Muscle of leg (tissue), 11 donors: ENCODE results near the gene FBXO9. TPM values are rescaled to one million over a fixed set of nuclear protein-coding genes. Genes with fewer than 3 reads are reported as not detected.
A peak's percentile ranks its signal among the peaks of the same experiment; 100 is the strongest.

Experiments
- DNase-seq: peaks from one replicate; pipeline ENCODE4 v3.0.0; 2013
- H3K27ac ChIP-seq: one replicate; pipeline ENCODE4 v1.5.1; 2013; ENCODE audit warnings: mild to moderate bottlenecking, low read length, control low read depth
- H3K27me3 ChIP-seq: one replicate; pipeline ENCODE4 v1.6.1; 2013; ENCODE audit warnings: low read length; ENCODE audit not compliant: control insufficient read depth, insufficient read depth
- H3K36me3 ChIP-seq: one replicate; pipeline ENCODE4 v1.6.1; 2013; ENCODE audit warnings: low read length; ENCODE audit not compliant: control insufficient read depth, insufficient read depth
- H3K4me1 ChIP-seq: one replicate; pipeline ENCODE4 v1.6.1; 2013; ENCODE audit warnings: low read length; ENCODE audit not compliant: control insufficient read depth, insufficient read depth
- H3K4me3 ChIP-seq: one replicate; pipeline ENCODE4 v1.5.1; 2013; ENCODE audit warnings: low read length, control low read depth
- H3K9me3 ChIP-seq: replicated peaks from 2 replicates; pipeline ENCODE4 v1.6.1; 2013; ENCODE audit warnings: low read depth, low read length; ENCODE audit not compliant: control insufficient read depth
- WGBS: methylation state at CpG from one replicate; pipeline ENCODE4 v1.1.5; 2013; ENCODE audit warnings: missing lambda C conversion rate; ENCODE audit not compliant: insufficient coverage; 5-methylcytosine and 5-hydroxymethylcytosine counted together
- polyA plus RNA-seq, 8 donors: library from polyadenylated mRNA; unstranded; fragments of 120-200 nt; gene quantifications; one replicate each; pipeline versions ENCODE4 v1.2.1 to v1.2.3, GENCODE V29; 2013; ENCODE audit warnings: inconsistent platforms in 1 of 8, low replicate concordance in 1 of 8; ENCODE audit not compliant: insufficient read length in 8 of 8, insufficient read depth in 1 of 8
- total RNA-seq: library from RNA; stranded (reverse); fragments of 120-200 nt; gene quantifications from one replicate; pipeline ENCODE4 v1.2.4, GENCODE V29; 2013

The FBXO9 gene
- total and polyA plus RNA-seq, 9 donors, result 47.2 to 77.1 (median 70.6) TPM

GRCh38 chr6:53029761-53030160 lies 35.4 kb upstream of the FBXO9 start:
- DNase-seq, result no peak
- Histone ChIP-seq H3K27me3 (no peaks in the 10 kb centered on the region), H3K4me3 (no peak overlapping the region), H3K27ac (no peak overlapping the region), H3K4me1 (peaks cover 15% of the 10 kb centered on the region), H3K36me3 (peaks cover 33% of the 10 kb centered on the region), H3K9me3 (no peaks in the 10 kb centered on the region)
- 40% methylated on average over 1 of the region's 3 CpGs for WGBS

GRCh38 chr6:53031281-53031680 lies 33.9 kb upstream of the FBXO9 start:
- Histone ChIP-seq H3K4me3 (no peak overlapping the region), H3K36me3 (peaks cover 43% of the 10 kb centered on the region), H3K27ac (no peak overlapping the region), H3K9me3 (no peaks in the 10 kb centered on the region), H3K4me1 (peaks cover 15% of the 10 kb centered on the region), H3K27me3 (no peaks in the 10 kb centered on the region)
- no peak for DNase-seq
- WGBS, result 93% methylated on average over 2 of the region's 4 CpGs

DNA sequence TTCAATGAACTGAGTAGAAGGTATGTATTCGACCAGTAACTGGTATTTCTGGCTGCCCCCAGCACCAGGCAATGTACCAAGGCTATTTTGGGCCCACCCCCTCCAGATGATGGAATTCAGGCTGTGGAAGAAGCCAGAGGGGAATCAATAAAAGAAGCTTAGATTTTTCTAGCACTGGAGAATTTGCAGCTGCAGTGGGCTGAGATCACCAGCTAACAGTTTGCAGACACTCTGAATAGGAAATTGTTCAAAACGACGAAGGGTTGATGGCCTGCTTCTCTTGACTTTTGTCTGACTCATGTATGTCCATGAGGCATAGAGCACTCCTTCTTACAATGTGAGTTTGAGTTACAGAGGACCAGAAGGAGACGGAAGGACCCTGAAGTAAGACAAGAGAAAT lies 32.4 kb upstream of the FBXO9 start:
- peak; percentile 85 for DNase-seq
- Histone ChIP-seq H3K36me3 (peaks cover 38% of the 10 kb centered on the region), H3K4me1 (peaks cover 15% of the 10 kb centered on the region), H3K27me3 (no peaks in the 10 kb centered on the region), H3K4me3 (no peak overlapping the region), H3K27ac (peak overlapping the region; percentile 88), H3K9me3 (no peaks in the 10 kb centered on the region)
- WGBS, result no CpG with 5 or more reads among the region's 4 CpGs

DNA sequence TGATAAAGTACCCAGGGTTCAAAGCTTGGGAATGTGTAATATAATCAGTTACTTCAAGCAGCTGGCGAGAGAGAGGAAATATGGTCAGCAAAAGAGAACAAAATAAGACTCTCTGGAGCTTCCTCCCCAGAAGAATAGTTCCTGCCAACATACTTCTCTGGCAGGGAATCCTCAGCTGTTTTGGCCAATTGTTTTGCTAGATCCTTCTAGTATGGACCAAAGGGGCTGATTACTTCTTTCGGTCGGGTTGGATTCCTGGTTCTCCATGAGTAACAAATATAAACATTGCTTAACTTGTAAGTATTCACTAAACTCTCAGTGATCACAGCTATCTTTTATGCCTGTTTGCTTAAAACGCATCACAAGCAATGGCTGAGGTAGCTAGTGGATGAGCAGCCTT lies 31.4 kb upstream of the FBXO9 start:
- Histone ChIP-seq H3K4me3 (no peak overlapping the region), H3K36me3 (peaks cover 32% of the 10 kb centered on the region), H3K9me3 (no peaks in the 10 kb centered on the region), H3K4me1 (peaks cover 15% of the 10 kb centered on the region), H3K27ac (peak overlapping the region; percentile 88), H3K27me3 (no peaks in the 10 kb centered on the region)
- DNase-seq, result peak; percentile 94
- WGBS, result no CpG with 5 or more reads among the region's 4 CpGs

- Histone ChIP-seq H3K9me3 (no peaks in the 10 kb centered on the region), H3K27ac (no peak overlapping the region), H3K27me3 (no peaks in the 10 kb centered on the region), H3K4me3 (no peak overlapping the region), H3K4me1 (peaks cover 15% of the 10 kb centered on the region), H3K36me3 (peaks cover 39% of the 10 kb centered on the region)
- no peak for DNase-seq
- 82% methylated on average over 5 of the region's 8 CpGs for WGBS
Measured at GRCh38 chr6:53035549-53036213, 29.5 kb upstream of the FBXO9 start.

- Histone ChIP-seq H3K27ac (no peak overlapping the region), H3K4me1 (peaks cover 9% of the 10 kb centered on the region), H3K9me3 (no peaks in the 10 kb centered on the region), H3K27me3 (no peaks in the 10 kb centered on the region), H3K36me3 (peaks cover 37% of the 10 kb centered on the region), H3K4me3 (no peak overlapping the region)
- WGBS, result no CpG with 5 or more reads among the region's 1 CpG
- no peak for DNase-seq
Measured at GRCh38 chr6:53038141-53038540, 27.1 kb upstream of the FBXO9 start.

- Histone ChIP-seq H3K27ac (no peak overlapping the region), H3K4me1 (peaks cover 9% of the 10 kb centered on the region)
Measured at GRCh38 chr6:53038596-53038995, 26.6 kb upstream of the FBXO9 start.

DNA sequence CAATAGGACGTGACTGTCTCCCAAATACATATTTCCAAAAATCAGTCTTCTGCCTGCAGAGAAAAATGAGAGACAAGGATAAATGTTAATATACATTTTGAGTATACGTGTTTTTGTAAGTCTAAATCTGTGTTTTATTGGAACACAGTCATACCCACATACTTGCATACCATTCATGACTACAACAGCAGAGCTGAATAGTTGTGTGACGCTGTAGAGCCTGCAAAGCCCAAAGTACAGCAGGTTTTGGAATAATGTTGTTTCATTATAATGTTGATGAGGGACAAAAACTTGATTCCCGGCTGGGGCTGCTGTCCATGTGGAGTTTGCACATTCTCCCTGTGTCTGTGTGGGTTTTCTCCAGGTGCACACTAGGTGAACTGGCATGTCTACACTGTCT lies 23.8 kb upstream of the FBXO9 start:
- H3K4me3 ChIP-seq, result no peak overlapping the region
- no peak overlapping the region for H3K27ac ChIP-seq
- DNase-seq, result no peak
- peaks cover 24% of the 10 kb centered on the region for H3K36me3 ChIP-seq
- no peaks in the 10 kb centered on the region for H3K9me3 ChIP-seq
- no peaks in the 10 kb centered on the region for H3K4me1 ChIP-seq
- WGBS, result 89% methylated on average over 1 of the region's 4 CpGs
- H3K27me3 ChIP-seq, result no peaks in the 10 kb centered on the region

More at GRCh38 chr6:53038596-53038995, 26.6 kb upstream of the FBXO9 start:
- Histone ChIP-seq H3K36me3 (peaks cover 37% of the 10 kb centered on the region), H3K9me3 (no peaks in the 10 kb centered on the region), H3K4me3 (no peak overlapping the region), H3K27me3 (no peaks in the 10 kb centered on the region)
- no peak for DNase-seq

- Histone ChIP-seq H3K4me1 (no peaks in the 10 kb centered on the region), H3K27ac (no peak overlapping the region), H3K36me3 (peaks cover 24% of the 10 kb centered on the region), H3K4me3 (no peak overlapping the region), H3K9me3 (no peaks in the 10 kb centered on the region), H3K27me3 (no peaks in the 10 kb centered on the region)
- no CpG with 5 or more reads among the region's 4 CpGs for WGBS
- DNase-seq, result peak; percentile 23
Measured at GRCh38 chr6:53042112-53042511, 23.1 kb upstream of the FBXO9 start.

- Histone ChIP-seq H3K4me3 (no peak overlapping the region), H3K9me3 (no peaks in the 10 kb centered on the region), H3K27ac (no peak overlapping the region), H3K27me3 (no peaks in the 10 kb centered on the region), H3K4me1 (no peaks in the 10 kb centered on the region), H3K36me3 (peaks cover 26% of the 10 kb centered on the region)
- no peak for DNase-seq
Measured at GRCh38 chr6:53043581-53043980, 21.6 kb upstream of the FBXO9 start.

GRCh38 chr6:53044071-53044470 lies 21.1 kb upstream of the FBXO9 start:
- H3K27ac ChIP-seq, result no peak overlapping the region
- no peak overlapping the region for H3K4me3 ChIP-seq
- DNase-seq, result no peak
- WGBS, result 48% methylated on average over 4 of the region's 4 CpGs
- no peaks in the 10 kb centered on the region for H3K4me1 ChIP-seq
- no peaks in the 10 kb centered on the region for H3K27me3 ChIP-seq
- no peaks in the 10 kb centered on the region for H3K9me3 ChIP-seq
- peaks cover 25% of the 10 kb centered on the region for H3K36me3 ChIP-seq
